Measurements from ENCODE around the gene EEFSEC.

DNA sequence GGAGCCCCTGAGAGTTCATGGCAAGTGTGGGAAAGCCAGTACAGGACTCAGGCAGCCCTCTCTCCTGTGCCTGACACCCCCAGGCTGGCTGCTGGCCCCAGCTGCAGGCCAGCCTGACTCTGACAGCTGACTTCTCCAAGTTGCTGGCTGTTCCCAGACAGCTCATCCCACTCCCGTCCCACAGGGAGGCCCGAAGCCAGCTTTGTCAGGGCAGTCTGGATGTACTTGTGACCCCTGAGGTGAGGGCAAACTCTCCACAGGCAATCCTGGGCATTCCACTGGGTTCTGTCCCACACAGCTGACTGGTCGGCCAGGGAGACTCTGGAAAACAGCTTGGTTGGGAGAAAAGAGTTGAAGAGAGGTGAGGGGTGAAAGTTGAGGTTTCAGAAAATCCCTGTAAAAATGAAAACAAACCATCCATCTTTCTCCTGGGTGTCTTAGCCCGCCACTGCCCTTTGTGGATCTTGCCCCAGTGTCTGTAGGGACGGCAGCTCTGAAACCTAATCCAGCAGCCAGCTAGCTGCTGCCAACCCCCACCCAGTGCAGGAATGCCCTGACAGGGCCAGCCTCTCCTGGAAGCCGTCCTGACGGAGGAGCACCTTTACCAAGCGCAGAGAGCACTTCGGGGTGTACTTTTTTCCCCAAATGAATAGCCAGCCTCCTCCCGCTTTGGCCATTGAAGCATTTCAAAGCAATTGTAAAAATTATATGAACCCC lies 225.5 kb downstream of the EEFSEC start:
- no peak for TF ChIP-seq POLR2A (IDR thresholded peaks at IDR 0.05)
- TF ChIP-seq, protein P1, sequence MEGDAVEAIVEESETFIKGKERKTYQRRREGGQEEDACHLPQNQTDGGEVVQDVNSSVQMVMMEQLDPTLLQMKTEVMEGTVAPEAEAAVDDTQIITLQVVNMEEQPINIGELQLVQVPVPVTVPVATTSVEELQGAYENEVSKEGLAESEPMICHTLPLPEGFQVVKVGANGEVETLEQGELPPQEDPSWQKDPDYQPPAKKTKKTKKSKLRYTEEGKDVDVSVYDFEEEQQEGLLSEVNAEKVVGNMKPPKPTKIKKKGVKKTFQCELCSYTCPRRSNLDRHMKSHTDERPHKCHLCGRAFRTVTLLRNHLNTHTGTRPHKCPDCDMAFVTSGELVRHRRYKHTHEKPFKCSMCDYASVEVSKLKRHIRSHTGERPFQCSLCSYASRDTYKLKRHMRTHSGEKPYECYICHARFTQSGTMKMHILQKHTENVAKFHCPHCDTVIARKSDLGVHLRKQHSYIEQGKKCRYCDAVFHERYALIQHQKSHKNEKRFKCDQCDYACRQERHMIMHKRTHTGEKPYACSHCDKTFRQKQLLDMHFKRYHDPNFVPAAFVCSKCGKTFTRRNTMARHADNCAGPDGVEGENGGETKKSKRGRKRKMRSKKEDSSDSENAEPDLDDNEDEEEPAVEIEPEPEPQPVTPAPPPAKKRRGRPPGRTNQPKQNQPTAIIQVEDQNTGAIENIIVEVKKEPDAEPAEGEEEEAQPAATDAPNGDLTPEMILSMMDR (IDR thresholded peaks at IDR 0.05): no peak
